HG03108 (cell line): Measurements from ENCODE around the gene PTPMT1.

Experiments
- ATAC-seq: cut with Tn5 transposase; IDR thresholded peaks from one replicate; pipeline ENCODE4 v1.9.1; 2021; ENCODE audit warnings: moderate library complexity; ENCODE audit not compliant: unreplicated experiment

PTPMT1 gene

GRCh38 chr11:47578524-47579494 lies 13.4 kb downstream of the PTPMT1 start, which contains the start of the genes KBTBD4 and NDUFS3:
Gene KBTBD4 (minus strand): TSS chr11:47578970. CDS start chr11:47578951, 19 bp downstream.
Gene NDUFS3 (plus strand): TSS chr11:47579074. CDS start chr11:47579092, 18 bp downstream.
- peak; percentile 90 for ATAC-seq

DNA sequence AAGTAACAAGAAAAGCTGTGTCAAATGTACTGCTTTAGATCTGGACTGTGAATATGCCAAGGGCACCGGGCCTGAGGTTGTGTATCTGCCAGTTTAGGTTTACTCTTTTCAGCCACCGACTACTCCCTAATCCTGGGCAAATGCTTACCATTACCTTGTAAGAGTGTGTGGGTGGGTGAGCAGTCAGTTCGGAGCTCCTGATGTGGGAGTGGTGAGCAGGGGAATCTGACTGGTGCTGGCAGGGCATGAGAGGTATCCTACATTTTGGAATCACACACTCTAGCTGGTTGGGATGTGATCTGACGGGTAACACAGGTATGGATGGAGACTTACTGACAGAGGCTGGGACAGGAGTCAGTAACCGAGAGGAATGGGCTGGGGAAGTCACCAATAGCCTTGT lies 18.4 kb downstream of the PTPMT1 start:
- no peak for ATAC-seq

- ATAC-seq = no peak
Observed at GRCh38 chr11:47586098-47586855, 20.9 kb downstream of the PTPMT1 start, which contains the start of gene FAM180B. Gene FAM180B (plus strand): TSS chr11:47586678. CDS start chr11:47586769, 91 bp downstream.

DNA sequence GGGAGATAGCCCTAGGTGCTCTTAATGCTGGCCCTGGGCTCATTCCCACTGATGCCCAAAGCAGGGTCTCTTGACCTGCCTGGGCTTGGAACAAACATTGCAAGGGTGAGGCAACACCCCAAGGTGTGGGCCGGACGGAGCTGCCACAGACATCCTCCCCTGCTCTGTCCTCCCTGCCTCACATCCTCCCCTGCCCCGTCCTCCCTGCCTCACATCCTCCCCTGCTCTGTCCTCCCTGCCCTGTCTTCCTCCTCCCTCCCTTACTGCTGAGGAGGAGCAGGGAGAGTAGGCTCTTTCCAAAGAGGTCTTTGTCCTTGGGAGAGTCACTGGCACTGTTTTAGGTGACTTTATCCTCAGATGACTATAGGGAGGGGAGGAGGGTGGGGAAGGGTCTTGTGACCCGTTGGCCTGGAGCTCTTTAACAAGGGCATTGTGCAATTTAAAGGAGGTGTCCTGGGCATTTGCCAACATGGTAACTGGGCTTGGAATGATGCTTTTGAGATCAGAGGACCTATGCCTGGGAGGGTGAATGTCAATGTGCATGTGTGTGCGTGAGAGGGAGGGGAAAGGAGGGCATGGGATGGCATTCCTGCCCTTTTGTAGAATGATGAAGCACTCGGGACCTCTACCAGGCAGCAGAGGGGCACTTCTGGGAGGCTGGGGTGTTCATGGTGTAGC lies 21.8 kb downstream of the PTPMT1 start:
- no peak for ATAC-seq

GRCh38 chr11:47587723-47588326 lies 22.4 kb downstream of the PTPMT1 start:
- ATAC-seq = no peak

DNA sequence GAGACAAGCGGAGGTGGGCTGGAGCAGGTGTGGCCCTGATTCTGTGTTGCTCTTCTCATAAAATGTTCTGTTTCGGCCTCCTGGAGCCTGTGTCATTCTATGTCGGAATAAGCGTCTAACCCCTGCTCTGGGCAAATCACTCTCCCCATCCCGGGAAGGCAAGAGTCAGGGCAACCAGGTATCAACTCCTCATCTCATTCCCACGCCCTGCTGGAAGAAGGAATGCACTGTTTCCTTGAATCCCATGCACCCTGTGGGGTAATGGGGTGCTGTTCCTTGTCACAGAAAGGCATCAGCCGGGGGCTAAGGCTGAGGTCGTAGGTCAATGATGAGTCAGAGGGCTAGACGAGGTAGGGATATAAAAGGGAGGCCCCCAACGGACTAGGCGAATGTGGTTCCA lies 23.7 kb downstream of the PTPMT1 start:
- no peak for ATAC-seq

- ATAC-seq = no peak
Observed at GRCh38 chr11:47589584-47589976, 24.2 kb downstream of the PTPMT1 start.

GRCh38 chr11:47589977-47590861 lies 24.8 kb downstream of the PTPMT1 start:
- no peak for ATAC-seq

DNA sequence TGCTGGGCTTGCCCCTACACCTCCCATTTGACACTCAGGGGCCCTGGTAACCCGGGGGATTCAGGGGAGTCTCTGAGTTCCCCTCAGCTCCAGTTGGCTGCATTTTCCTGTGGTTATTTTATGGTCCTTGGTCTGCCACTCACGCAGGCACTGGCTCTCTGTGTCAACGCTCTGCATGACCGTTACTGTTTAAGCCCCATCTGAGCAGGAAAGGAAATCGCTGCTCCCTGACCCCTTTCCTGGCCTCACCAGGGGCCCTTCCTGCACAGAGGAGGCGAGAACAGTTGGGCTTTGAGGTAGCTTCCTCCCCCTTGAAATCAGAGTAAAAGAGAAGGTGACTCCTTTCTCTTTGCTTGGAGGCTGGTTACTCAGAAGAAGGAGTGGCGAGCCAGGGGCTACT lies 26.4 kb downstream of the PTPMT1 start:
- ATAC-seq = no peak

- no peak for ATAC-seq
Observed at GRCh38 chr11:47592251-47592650, 26.9 kb downstream of the PTPMT1 start.

GRCh38 chr11:47592970-47593369 lies 27.6 kb downstream of the PTPMT1 start:
- no peak for ATAC-seq

DNA sequence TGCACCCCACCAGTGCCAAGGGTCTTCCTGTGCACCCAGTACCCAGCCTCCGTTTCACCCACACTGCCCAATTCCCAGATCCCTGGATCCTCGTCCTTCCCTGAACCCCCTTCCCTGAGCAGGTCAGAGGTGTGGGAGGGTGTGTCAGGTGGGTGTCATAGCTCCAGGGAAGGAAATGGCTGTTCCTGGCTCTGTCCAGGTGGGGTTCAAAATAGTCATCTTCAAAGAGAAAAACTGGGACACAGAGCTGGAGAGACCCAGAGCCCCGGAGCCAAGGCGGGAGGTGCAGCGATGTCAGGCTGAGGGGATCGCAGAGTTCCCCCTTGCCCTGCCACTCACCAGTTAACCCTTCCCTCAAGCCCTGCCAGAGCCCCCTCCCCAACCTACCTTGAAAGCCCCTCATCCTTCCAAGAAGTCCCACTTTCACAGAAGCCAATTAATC lies 28.1 kb downstream of the PTPMT1 start:
- no peak for ATAC-seq

GRCh38 chr11:47593934-47594855 lies 28.8 kb downstream of the PTPMT1 start, which contains the start of gene C1QTNF4:
Gene C1QTNF4 (minus strand): TSS chr11:47594411. CDS start chr11:47590810, 3,601 bp downstream.
- no peak for ATAC-seq

GRCh38 chr11:47595029-47595428 lies 29.6 kb downstream of the PTPMT1 start:
- no peak for ATAC-seq

- ATAC-seq = no peak
Observed at GRCh38 chr11:47595967-47596366, 30.6 kb downstream of the PTPMT1 start.

DNA sequence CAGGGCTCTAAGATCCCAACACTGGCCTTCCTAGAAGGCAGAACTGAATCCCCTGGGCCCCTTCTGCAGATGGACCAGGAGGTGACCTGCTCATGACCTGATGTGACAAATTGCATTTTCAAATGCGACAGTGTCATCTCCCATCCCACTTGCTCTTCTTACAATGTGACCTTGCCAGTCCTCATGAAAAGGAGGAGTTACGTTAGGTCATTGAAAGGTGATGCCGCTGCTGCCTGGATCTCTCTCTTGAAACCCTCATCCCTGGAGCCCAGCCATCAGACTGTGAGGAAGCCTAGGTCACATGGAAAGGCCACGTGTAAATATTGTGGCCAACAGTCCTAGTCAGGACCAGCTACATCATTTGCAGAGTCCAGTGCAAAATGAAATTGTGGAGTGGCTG lies 34.5 kb downstream of the PTPMT1 start:
- no peak for ATAC-seq

DNA sequence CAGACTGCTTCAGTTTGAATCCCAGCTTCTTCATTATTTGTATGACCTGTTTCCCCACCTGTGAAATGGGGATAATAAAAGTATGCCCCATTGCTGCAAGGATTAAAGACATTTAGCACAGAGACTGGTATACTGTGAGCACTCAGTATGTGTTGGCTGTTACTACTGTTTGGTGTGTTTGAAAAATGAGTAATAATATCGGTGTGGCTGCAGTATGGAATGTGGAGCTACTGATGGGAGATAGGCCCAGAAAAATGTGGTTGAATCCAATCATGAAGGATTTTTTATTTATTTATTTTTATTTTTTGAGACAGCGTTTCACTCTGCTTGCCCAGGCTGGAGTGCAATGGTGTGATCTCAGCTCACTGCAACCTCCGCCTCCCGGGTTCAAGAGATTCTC lies 37.9 kb downstream of the PTPMT1 start:
- no peak for ATAC-seq

DNA sequence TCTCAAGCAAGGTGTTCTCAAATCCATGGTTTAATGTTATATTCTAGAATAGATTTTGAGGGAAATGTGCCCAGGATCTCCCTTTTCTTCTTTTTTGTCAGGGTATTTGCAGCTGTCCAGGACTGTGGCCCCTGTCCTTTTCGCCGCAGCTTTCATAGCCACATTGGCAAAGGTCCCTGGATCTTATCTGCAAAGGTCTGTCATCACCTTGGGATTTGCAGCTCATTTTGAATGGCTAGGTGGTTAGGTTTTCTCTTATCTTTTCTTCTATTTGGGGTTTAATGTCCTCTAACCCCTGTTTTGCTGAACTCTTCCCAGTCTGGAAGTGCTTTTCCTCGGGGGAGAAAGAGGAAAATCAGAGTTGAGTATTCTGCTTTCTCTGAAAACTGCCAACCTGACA lies 40.5 kb downstream of the PTPMT1 start:
- no peak for ATAC-seq
